Psoas muscle (tissue), 8 donors: ENCODE data around the gene PI4KA. TPM values are rescaled to one million over a fixed set of nuclear protein-coding genes. Genes with fewer than 3 reads are reported as not detected.
A peak's percentile ranks its signal among the peaks of the same experiment; 100 is the strongest.

Experiments used
- ATAC-seq, 4 donors: fragments of 200-7000 bp; cut with Tn5 transposase; one replicate each; pipeline ENCODE4 v1.9.1; 2020; ENCODE audit warnings: moderate library complexity in 3 of 4, mild to moderate bottlenecking in 2 of 4
- DNase-seq, 2 donors: peaks; one replicate each; pipeline ENCODE4 v3.0.0-alpha.2; 2020
- H3K27ac ChIP-seq: fragments of 200-600 bp; one replicate; pipeline ENCODE4 v1.8.0; 2022
- H3K27me3 ChIP-seq, 3 donors: fragments of 200-600 bp in 1 of 3; one replicate each; pipeline versions ENCODE4 v1.6.1 to v1.8.0; 2013 to 2022; ENCODE audit warnings: low read length in 2 of 3, mild to moderate bottlenecking in 2 of 3, moderate library complexity in 1 of 3; ENCODE audit not compliant: insufficient read depth in 3 of 3
- H3K36me3 ChIP-seq, 2 donors: fragments of 200-600 bp in 1 of 2; one replicate each; pipeline versions ENCODE4 v1.6.1 to v1.8.0; 2013 to 2022; ENCODE audit warnings: low read depth in 1 of 2, mild to moderate bottlenecking in 1 of 2, moderate library complexity in 1 of 2; ENCODE audit not compliant: insufficient read depth in 1 of 2
- H3K4me1 ChIP-seq: fragments of 200-600 bp; one replicate; pipeline ENCODE4 v1.8.0; 2022
- H3K4me3 ChIP-seq: fragments of 200-600 bp; one replicate; pipeline ENCODE4 v1.8.0; 2022; ENCODE audit warnings: mild to moderate bottlenecking
- H3K9me3 ChIP-seq: fragments of 200-600 bp; one replicate; pipeline ENCODE4 v1.8.0; 2022
- WGBS, 3 donors: extraction: QIAGEN DNeasy Blood & Tissue Kit; methylation state at CpG; one replicate each; pipeline versions ENCODE4 v1.1.6 to v1.1.7; 2013; 5-methylcytosine and 5-hydroxymethylcytosine counted together
- intact Hi-C, 2 donors: fragments of 100-400 bp; cut with DNase I; formaldehyde crosslinking; loops; one replicate each; pipeline versions ENCODE4 v1.11.0 to v1.14.2; 2022
- polyA plus RNA-seq, 3 donors: library from polyadenylated mRNA; stranded (reverse); fragments of 200-250 nt; gene quantifications; one replicate each; pipeline ENCODE4 v1.2.3, GENCODE V29; 2013
- total RNA-seq, 4 donors: library from RNA; stranded (reverse); fragmentation: NEBNext Ultra II Directional in 2 of 4; extraction: Animal tissue kit (Norgen Biotek cat#: 25700) in 2 of 4; gene quantifications; one replicate each; pipeline versions ENCODE4 v1.2.1 to v1.2.4, GENCODE V29; 2021 to 2023
- TF ChIP-seq, protein P1 (sequence below): fragments of 200-600 bp; IDR thresholded peaks from one replicate; pipeline ENCODE4 v1.8.0; 2022; ENCODE audit warnings: antibody characterized with exemption
- donor health status: healthy with polysubstance abuse.
- donor health status: DM: no; HTN: no; CAD: no; lungs with moderate emphysema.
- donor health status: Bipolar disorder and iron deficiency.
- donor health status: healthy.
- donor health status: DM: yes; HTN: yes; CAD: no.
- donor health status: DM: no; HTN: no; CAD: no.
- donor health status: DM: no; HTN: no; CAD: no.
- donor health status: DM: yes; HTN: yes; CAD: no.

The PI4KA gene
- total and polyA plus RNA-seq, 7 donors: 22.7 to 52.6 (median 41.0) TPM

DNA sequence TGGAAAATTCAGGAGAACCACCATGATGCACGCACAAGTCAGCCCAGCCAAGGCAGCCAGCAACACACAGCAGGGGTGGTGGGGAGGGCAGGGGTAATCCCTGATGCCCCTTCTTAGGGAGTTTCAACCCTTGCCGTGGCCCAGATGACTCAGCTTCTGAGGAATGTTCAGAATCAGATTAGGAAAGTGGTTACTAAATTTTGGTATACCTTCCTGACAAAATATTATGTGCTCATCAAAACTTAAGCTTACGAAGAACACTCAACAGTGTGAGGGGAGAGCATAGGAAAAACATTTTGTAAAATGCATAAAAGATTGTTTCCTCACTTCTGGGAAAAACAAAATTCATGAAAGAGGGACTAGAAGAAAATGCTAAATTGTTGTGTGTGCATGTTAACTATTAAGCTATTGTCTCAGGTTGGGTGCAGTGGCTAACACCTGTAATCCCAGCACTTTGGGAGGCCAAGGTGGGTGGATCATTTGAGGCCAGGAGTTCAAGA is 52.6 kb downstream of the PI4KA start:
- TF ChIP-seq, protein P1, sequence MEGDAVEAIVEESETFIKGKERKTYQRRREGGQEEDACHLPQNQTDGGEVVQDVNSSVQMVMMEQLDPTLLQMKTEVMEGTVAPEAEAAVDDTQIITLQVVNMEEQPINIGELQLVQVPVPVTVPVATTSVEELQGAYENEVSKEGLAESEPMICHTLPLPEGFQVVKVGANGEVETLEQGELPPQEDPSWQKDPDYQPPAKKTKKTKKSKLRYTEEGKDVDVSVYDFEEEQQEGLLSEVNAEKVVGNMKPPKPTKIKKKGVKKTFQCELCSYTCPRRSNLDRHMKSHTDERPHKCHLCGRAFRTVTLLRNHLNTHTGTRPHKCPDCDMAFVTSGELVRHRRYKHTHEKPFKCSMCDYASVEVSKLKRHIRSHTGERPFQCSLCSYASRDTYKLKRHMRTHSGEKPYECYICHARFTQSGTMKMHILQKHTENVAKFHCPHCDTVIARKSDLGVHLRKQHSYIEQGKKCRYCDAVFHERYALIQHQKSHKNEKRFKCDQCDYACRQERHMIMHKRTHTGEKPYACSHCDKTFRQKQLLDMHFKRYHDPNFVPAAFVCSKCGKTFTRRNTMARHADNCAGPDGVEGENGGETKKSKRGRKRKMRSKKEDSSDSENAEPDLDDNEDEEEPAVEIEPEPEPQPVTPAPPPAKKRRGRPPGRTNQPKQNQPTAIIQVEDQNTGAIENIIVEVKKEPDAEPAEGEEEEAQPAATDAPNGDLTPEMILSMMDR: no peak
- no peaks in the 10 kb centered on the region for H3K9me3 ChIP-seq
- H3K4me1 ChIP-seq: no peaks in the 10 kb centered on the region
- intact Hi-C loops: no loop called here
- H3K27ac ChIP-seq: no peak overlapping the region
- H3K4me3 ChIP-seq: no peak overlapping the region
- peaks cover 11 to 97% of the 10 kb centered on the region in 2 donors for H3K36me3 ChIP-seq
- ATAC-seq (no peak), DNase-seq (no peak)
- H3K27me3 ChIP-seq: no peaks in the 10 kb centered on the region
- WGBS, 3 donors: 86 to 90% (median 90%) methylated on average over 3 of the region's 3 CpGs

DNA sequence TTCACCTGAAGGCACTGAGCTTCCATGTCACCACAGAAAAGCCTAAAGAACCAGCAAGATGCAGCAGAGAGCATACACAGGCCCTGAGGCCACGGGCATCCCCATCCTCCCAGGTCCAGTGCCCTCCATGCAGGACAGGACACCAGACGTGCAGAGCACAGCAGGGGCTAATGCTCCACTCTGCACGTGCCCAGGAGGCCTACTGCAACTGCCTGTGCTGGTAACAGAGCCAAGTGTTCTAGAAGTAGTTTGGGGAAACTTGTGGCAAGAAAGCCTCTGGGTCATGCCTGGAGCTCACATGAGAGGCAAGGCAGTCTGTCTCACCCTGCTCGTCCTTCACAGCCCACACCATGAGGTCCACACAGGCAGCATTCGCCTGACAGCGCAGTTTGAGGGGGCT is 54.0 kb downstream of the PI4KA start:
- Histone ChIP-seq H3K9me3 (no peaks in the 10 kb centered on the region), H3K27me3 (no peaks in the 10 kb centered on the region), H3K27ac (no peak overlapping the region), H3K4me1 (no peaks in the 10 kb centered on the region), H3K36me3 (peaks cover 8 to 96% of the 10 kb centered on the region in 2 donors), H3K4me3 (no peak overlapping the region)
- TF ChIP-seq, protein P1: no peak
- no peak for ATAC-seq
- intact Hi-C loops: no loop called here
- no peak for DNase-seq
- 90 to 95% (median 92%) methylated on average over 6 of the region's 6 CpGs for WGBS, 3 donors

DNA sequence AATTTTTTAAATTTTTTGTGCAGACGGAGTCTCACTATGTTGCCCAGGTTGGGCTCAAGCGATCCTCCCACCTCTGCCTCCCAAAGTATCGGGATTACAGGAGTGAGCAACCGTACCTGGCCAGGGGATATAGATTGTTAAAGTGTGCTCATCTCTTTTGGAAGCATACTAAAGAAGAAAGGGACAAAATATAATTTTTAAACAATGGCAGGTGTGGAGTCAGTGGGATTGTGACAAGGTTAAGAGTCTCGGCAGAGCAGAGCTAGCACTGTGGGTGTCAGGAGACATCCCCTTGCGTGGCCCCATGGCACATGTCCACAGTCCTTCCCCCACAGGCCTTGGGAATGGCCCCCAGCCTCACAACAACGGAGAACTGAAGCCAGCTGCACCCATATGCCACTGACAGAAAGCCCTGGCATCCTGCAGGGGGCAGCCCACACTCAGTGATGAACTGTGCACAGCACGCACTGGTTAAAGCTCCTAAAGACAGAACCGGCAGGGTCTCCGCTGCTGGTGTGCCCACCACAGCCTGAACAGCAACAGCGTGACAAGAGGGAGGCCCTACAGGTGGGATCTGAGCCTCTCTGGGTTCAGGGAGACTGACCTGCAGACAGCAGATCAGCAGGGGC is 54.8 kb downstream of the PI4KA start:
- Histone ChIP-seq H3K4me3 (no peak overlapping the region), H3K4me1 (no peaks in the 10 kb centered on the region), H3K27ac (no peak overlapping the region), H3K27me3 (no peaks in the 10 kb centered on the region), H3K9me3 (no peaks in the 10 kb centered on the region), H3K36me3 (peaks cover 8 to 96% of the 10 kb centered on the region in 2 donors)
- peak in 1 of 2 donors; percentile 19 for DNase-seq
- WGBS, 3 donors: 75 to 77% (median 77%) methylated on average over 11 of the region's 11 CpGs
- TF ChIP-seq, protein P1: peak; percentile 23
- peak in 3 of 4 donors; percentile 39 to 50 (median 45) for ATAC-seq
- intact Hi-C loops: no loop called here

DNA sequence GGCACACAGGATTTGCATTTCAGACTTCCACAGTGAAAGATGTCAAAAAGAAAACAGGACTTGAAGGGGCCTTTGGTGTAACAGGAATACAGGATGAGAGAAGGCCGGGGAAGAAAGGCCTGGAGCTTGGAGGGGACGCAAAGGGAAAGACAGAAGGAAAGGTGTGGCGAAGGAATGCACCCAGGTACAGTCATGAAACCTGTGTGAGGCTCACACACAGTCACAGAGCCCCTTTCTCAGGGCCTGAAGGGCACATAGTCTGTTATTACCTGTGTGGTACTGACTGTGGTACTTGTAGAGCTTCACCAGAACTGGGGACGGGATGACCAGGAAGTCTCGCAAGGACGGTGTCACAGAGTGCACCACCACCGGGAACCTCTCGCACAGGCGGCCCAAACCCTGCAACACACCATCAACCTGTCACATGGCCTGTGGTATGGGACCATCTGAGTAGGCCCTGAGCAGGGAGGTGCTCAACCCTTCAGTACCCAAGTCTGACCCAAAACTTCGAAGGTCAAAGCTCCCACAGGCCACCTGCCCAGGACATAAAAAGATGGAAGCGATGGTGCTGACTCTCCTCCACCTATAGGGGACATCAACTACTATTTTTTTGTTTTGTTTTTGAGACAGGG is 55.6 kb downstream of the PI4KA start:
- Histone ChIP-seq H3K36me3 (peaks cover 8 to 96% of the 10 kb centered on the region in 2 donors), H3K9me3 (no peaks in the 10 kb centered on the region), H3K4me3 (no peak overlapping the region), H3K4me1 (no peaks in the 10 kb centered on the region), H3K27me3 (no peaks in the 10 kb centered on the region), H3K27ac (no peak overlapping the region)
- ATAC-seq (no peak), DNase-seq (no peak)
- intact Hi-C loops: no loop called here
- 93 to 97% (median 96%) methylated on average over 11 of the region's 11 CpGs for WGBS, 3 donors
- TF ChIP-seq, protein P1: no peak
